B cell (primary cell): ENCODE measurements around the gene C1orf74. TPM values are rescaled to one million over a fixed set of nuclear protein-coding genes. Genes with fewer than 3 reads are reported as not detected.

ENCODE experiments used
- ATAC-seq: fragments of 200-7000 bp; cut with Tn5 transposase; one replicate; pipeline ENCODE4 v1.10.0; 2021; ENCODE audit warnings: low read depth, mild to moderate bottlenecking, moderate number of reproducible peaks, moderate library complexity
- CTCF ChIA-PET: fragments of 350-600 bp; sonication (Branson Sonifier 250); formaldehyde crosslinking; loops from one replicate; lab custom pipeline; 2021; ENCODE audit warnings: antibody characterized with exemption, inconsistent platforms; lab: Charles Lee
- POLR2A ChIA-PET: fragments of 350-600 bp; sonication (Branson Sonifier 250); formaldehyde crosslinking; loops from one replicate; lab custom pipeline; 2021; ENCODE audit warnings: antibody characterized with exemption; lab: Charles Lee
- DNase-seq: peaks from one replicate; pipeline ENCODE4 v3.0.0; 2013
- H2AFZ ChIP-seq: 2 replicates; pipeline ENCODE4 v1.6.1; 2012; ENCODE audit warnings: mild to moderate bottlenecking, low read depth, low read length; ENCODE audit not compliant: insufficient read depth, poor library complexity, severe bottlenecking
- H3K27ac ChIP-seq, 2 donors: 1 replicate in 1 of 2; 2 replicates in 1 of 2; pipeline ENCODE4 v1.5.1; 2012 to 2013; ENCODE audit warnings: low read length in 2 of 2, mild to moderate bottlenecking in 2 of 2, moderate library complexity in 1 of 2
- H3K27me3 ChIP-seq, 4 experiments: fragments of 200-600 bp in 1 of 4; sonication (generic) in 1 of 4; replicated peaks in 1 of 4; 1 replicate in 2 of 4; 2 replicates in 2 of 4; pipeline versions ENCODE4 v1.6.1 to v1.7.0; 2013 to 2016; ENCODE audit warnings: low read length in 3 of 4, mild to moderate bottlenecking in 2 of 4, mixed read lengths in 1 of 4, moderate library complexity in 1 of 4; ENCODE audit not compliant: insufficient read depth in 4 of 4, control insufficient read depth in 3 of 4; ENCODE audit errors: control extremely low read depth in 1 of 4
- H3K36me3 ChIP-seq, 2 experiments: replicated peaks in 1 of 2; 1 replicate in 1 of 2; 2 replicates in 1 of 2; pipeline versions ENCODE4 v1.6.1 to v1.7.1; 2013; ENCODE audit warnings: low read length in 1 of 2; ENCODE audit not compliant: insufficient read depth in 2 of 2, control insufficient read depth in 1 of 2; ENCODE audit errors: control extremely low read depth in 1 of 2, extremely low read depth in 1 of 2
- H3K4me1 ChIP-seq, 2 donors: fragments of 200-600 bp in 1 of 2; sonication (generic) in 1 of 2; 1 replicate in 1 of 2; 2 replicates in 1 of 2; pipeline versions ENCODE4 v1.5.1 to v1.6.1; 2013 to 2017; ENCODE audit warnings: low read length in 2 of 2; ENCODE audit not compliant: control insufficient read depth in 2 of 2, insufficient read depth in 2 of 2
- H3K4me2 ChIP-seq: replicated peaks from 2 replicates; pipeline ENCODE3; 2012; ENCODE audit warnings: mild to moderate bottlenecking, low read depth, low read length; ENCODE audit not compliant: poor library complexity, severe bottlenecking
- H3K4me3 ChIP-seq, 5 experiments: fragments of 200-600 bp in 1 of 5; sonication (generic) in 1 of 5; 1 replicate in 3 of 5; 2 replicates in 2 of 5; pipeline versions ENCODE4 v1.5.1 to v1.7.0; 2011 to 2016; ENCODE audit warnings: low read length in 4 of 5, mild to moderate bottlenecking in 4 of 5, low read depth in 2 of 5, control low read depth in 1 of 5, moderate library complexity in 1 of 5; ENCODE audit not compliant: insufficient read depth in 1 of 5; ENCODE audit errors: control extremely low read depth in 1 of 5, extremely low read depth in 1 of 5
- H3K79me2 ChIP-seq: fragments of 200-600 bp; sonication (generic); one replicate; pipeline ENCODE4 v1.6.0; 2016; ENCODE audit warnings: low read length; ENCODE audit not compliant: control insufficient read depth, insufficient read depth
- H3K9ac ChIP-seq: fragments of 200-600 bp; sonication (generic); 2 replicates; pipeline ENCODE4 v1.6.1; 2017; ENCODE audit warnings: mild to moderate bottlenecking, low read length, moderate library complexity
- H3K9me3 ChIP-seq, 3 donors: one replicate each; pipeline versions ENCODE4 v1.6.1 to v1.7.1; 2013; ENCODE audit warnings: low read length in 2 of 3; ENCODE audit not compliant: control insufficient read depth in 2 of 3, insufficient read depth in 1 of 3; ENCODE audit errors: control extremely low read depth in 1 of 3
- H4K20me1 ChIP-seq: 2 replicates; pipeline ENCODE4 v1.6.0; 2012; ENCODE audit warnings: mild to moderate bottlenecking, low read length; ENCODE audit not compliant: insufficient read depth, control insufficient read depth, poor library complexity, severe bottlenecking
- H3K27ac Mint-ChIP-seq: one replicate; pipeline ENCODE4 v1.8.0; 2021; ENCODE audit warnings: mixed read lengths
- H3K27me3 Mint-ChIP-seq: one replicate; pipeline ENCODE4 v1.8.0; 2021; ENCODE audit warnings: mixed read lengths
- H3K4me1 Mint-ChIP-seq: one replicate; pipeline ENCODE4 v1.8.0; 2021; ENCODE audit warnings: mixed read lengths
- H3K4me3 Mint-ChIP-seq: one replicate; pipeline ENCODE4 v1.8.0; 2021; ENCODE audit warnings: mixed read lengths
- H3K9me3 Mint-ChIP-seq: one replicate; pipeline ENCODE4 v1.8.0; 2022; ENCODE audit warnings: mixed read lengths; ENCODE audit not compliant: insufficient read depth
- EZH2 ChIP-seq: IDR thresholded peaks from 2 replicates; pipeline ENCODE4 v1.6.1; 2012; ENCODE audit warnings: borderline replicate concordance, low read depth, mild to moderate bottlenecking, moderate library complexity, low read length; ENCODE audit not compliant: insufficient read depth, poor library complexity, severe bottlenecking
- WGBS: methylation state at CpG from one replicate; pipeline ENCODE4 v1.1.5; 2013; ENCODE audit warnings: missing lambda C conversion rate; ENCODE audit not compliant: insufficient coverage; 5-methylcytosine and 5-hydroxymethylcytosine counted together
- intact Hi-C: fragments of 100-400 bp; cut with micrococcal nuclease; formaldehyde crosslinking; loops from one replicate; pipeline ENCODE4 v1.10.0; 2022
- polyA plus RNA-seq: library from polyadenylated mRNA; depleted of rRNA; stranded (reverse); fragments of >200 nt; gene quantifications from 2 replicates; pipeline ENCODE4 v1.2.3, GENCODE V29; 2012
- total RNA-seq, 2 donors: library from RNA; stranded (reverse); fragments of 120-200 nt in 1 of 2; gene quantifications; 1 replicate in 1 of 2; 2 replicates in 1 of 2; pipeline versions ENCODE4 v1.2.3 to v1.2.4, GENCODE V29; 2013 to 2022
- TF ChIP-seq, protein P1 (sequence below): fragments of 200-600 bp; IDR thresholded peaks from one replicate; pipeline ENCODE4 v1.8.0; 2022; ENCODE audit warnings: antibody characterized with exemption, mild to moderate bottlenecking

The C1orf74 gene
- total and polyA plus RNA-seq, 2 donors (not counting 1 experiment from before 2014, with no cell fraction given) = 0.49 to 3.4 TPM

DNA sequence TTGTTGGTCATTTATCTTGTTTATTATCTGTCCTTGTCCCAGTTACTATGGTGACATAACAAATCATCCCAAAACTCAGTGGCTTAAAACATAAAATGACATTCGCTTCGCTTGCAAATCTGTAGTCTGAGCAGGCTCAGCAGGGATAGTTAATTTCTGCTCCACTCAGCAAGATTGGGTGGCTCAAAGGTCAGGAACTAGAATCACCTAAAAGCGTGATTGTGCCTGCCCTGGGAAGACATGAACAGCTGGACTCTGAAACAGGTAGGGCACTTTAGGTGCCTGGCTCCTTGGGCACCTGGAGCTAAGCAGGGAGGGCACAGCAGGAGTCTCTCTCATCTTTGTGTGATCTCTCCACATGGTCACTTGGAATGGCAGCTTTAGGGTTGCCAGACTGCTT is 43.2 kb downstream of the C1orf74 start:
- no peak overlapping the region for H3K4me2 ChIP-seq
- ATAC-seq (no peak), DNase-seq (no peak)
- no peaks in the 10 kb centered on the region for H3K79me2 ChIP-seq
- CTCF ChIA-PET = no interaction called here
- TF ChIP-seq, protein P1, sequence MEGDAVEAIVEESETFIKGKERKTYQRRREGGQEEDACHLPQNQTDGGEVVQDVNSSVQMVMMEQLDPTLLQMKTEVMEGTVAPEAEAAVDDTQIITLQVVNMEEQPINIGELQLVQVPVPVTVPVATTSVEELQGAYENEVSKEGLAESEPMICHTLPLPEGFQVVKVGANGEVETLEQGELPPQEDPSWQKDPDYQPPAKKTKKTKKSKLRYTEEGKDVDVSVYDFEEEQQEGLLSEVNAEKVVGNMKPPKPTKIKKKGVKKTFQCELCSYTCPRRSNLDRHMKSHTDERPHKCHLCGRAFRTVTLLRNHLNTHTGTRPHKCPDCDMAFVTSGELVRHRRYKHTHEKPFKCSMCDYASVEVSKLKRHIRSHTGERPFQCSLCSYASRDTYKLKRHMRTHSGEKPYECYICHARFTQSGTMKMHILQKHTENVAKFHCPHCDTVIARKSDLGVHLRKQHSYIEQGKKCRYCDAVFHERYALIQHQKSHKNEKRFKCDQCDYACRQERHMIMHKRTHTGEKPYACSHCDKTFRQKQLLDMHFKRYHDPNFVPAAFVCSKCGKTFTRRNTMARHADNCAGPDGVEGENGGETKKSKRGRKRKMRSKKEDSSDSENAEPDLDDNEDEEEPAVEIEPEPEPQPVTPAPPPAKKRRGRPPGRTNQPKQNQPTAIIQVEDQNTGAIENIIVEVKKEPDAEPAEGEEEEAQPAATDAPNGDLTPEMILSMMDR = no peak
- no peak for TF ChIP-seq EZH2
- no peak overlapping the region for H3K4me3 ChIP-seq
- H3K4me1 ChIP-seq = no peaks in the 10 kb centered on the region
- no peaks in the 10 kb centered on the region for H4K20me1 ChIP-seq
- Mint-ChIP-seq H3K4me3 (no peak overlapping the region), H3K27ac (no peak overlapping the region), H3K4me1 (no peaks in the 10 kb centered on the region), H3K9me3 (no peaks in the 10 kb centered on the region), H3K27me3 (no peaks in the 10 kb centered on the region)
- POLR2A ChIA-PET = no interaction called here
- no peaks in the 10 kb centered on the region for H3K36me3 ChIP-seq
- no peak overlapping the region for H2AFZ ChIP-seq
- intact Hi-C loops = no loop called here
- WGBS = 97% methylated on average over 3 of the region's 3 CpGs
- H3K9ac ChIP-seq = no peak overlapping the region
- H3K27ac ChIP-seq = no peak overlapping the region
- H3K9me3 ChIP-seq = no peaks in the 10 kb centered on the region
- no peaks in the 10 kb centered on the region for H3K27me3 ChIP-seq

DNA sequence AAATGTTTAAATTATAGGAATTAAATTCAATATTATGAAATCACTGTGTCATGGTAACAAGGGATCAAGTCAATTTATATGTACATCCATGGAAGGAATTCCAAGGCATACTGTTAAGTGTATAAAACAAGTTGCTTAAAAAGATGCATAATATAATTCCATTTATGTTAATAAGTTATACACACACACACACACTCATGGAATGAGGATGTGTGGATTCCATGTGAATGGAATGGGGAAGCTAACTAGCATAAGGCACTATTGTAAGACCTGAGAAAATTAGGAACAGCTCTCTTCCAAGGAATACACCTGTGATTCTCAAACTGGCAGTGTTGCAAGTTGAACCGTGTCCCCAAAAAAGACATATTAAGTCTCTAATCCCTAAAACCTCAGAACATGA is 46.1 kb downstream of the C1orf74 start:
- H3K27ac ChIP-seq = no peak overlapping the region
- Mint-ChIP-seq H3K4me3 (no peak overlapping the region), H3K4me1 (no peaks in the 10 kb centered on the region), H3K27ac (no peak overlapping the region), H3K9me3 (no peaks in the 10 kb centered on the region), H3K27me3 (no peaks in the 10 kb centered on the region)
- no peak overlapping the region for H3K4me3 ChIP-seq
- ChIA-PET POLR2A (no interaction called here), CTCF (interaction anchor here (1.9 kb wide), 1 partner anchor 10 kb away, joined by 7 read pairs; no protein-coding TSS in a partner anchor)
- TF ChIP-seq, protein P1 = no peak
- TF ChIP-seq EZH2 = no peak
- ATAC-seq = no peak
- H3K79me2 ChIP-seq = no peaks in the 10 kb centered on the region
- no peak overlapping the region for H3K4me2 ChIP-seq
- no peak for DNase-seq
- H3K27me3 ChIP-seq = peaks cover 0 to 3% (median 0%) of the 10 kb centered on the region in 4 experiments
- no peak overlapping the region for H2AFZ ChIP-seq
- intact Hi-C loops = no loop called here
- H3K9ac ChIP-seq = no peak overlapping the region
- no CpG with 5 or more reads among the region's 1 CpG for WGBS
- H4K20me1 ChIP-seq = no peaks in the 10 kb centered on the region
- H3K36me3 ChIP-seq = no peaks in the 10 kb centered on the region
- no peaks in the 10 kb centered on the region for H3K4me1 ChIP-seq
- H3K9me3 ChIP-seq = no peaks in the 10 kb centered on the region
